DOHH2 (cell line): ENCODE measurements around the gene ORMDL3.

Experiments
- H3F3A ChIP-seq: fragments of 200-600 bp; sonication (generic), shearing (Covaris generic); 2 replicates; pipeline ENCODE4 v1.6.0; 2016; ENCODE audit warnings: antibody characterized with exemption, mild to moderate bottlenecking; ENCODE audit not compliant: control insufficient read depth, insufficient read depth
- H3K27ac ChIP-seq: fragments of 200-600 bp; sonication (generic); 2 replicates; pipeline ENCODE4 v1.5.1; 2014; ENCODE audit warnings: low read depth, mild to moderate bottlenecking, low read length, moderate library complexity
- H3K27me3 ChIP-seq: fragments of 200-600 bp; sonication (generic); 2 replicates; pipeline ENCODE4 v1.6.1; 2014; ENCODE audit warnings: mild to moderate bottlenecking, low read length, mixed read lengths; ENCODE audit not compliant: control insufficient read depth
- H3K36me3 ChIP-seq: fragments of 200-600 bp; sonication (generic); 2 replicates; pipeline ENCODE4 v1.6.1; 2014; ENCODE audit warnings: mild to moderate bottlenecking, low read length, moderate library complexity, mixed read lengths; ENCODE audit not compliant: control insufficient read depth
- H3K4me1 ChIP-seq: fragments of 200-600 bp; sonication (generic); 2 replicates; pipeline ENCODE4 v1.6.1; 2014; ENCODE audit warnings: mild to moderate bottlenecking, low read length, mixed read lengths; ENCODE audit not compliant: control insufficient read depth
- H3K4me2 ChIP-seq: fragments of 200-600 bp; sonication (generic); 2 replicates; pipeline ENCODE4 v1.6.0; 2014; ENCODE audit warnings: mild to moderate bottlenecking, low read length, moderate library complexity
- H3K4me3 ChIP-seq: fragments of 200-600 bp; sonication (generic); 2 replicates; pipeline ENCODE4 v1.5.1; 2014; ENCODE audit warnings: mild to moderate bottlenecking, low read length, mixed read lengths
- H3K79me2 ChIP-seq: fragments of 200-600 bp; sonication (generic); 2 replicates; pipeline ENCODE4 v1.6.1; 2014; ENCODE audit warnings: mild to moderate bottlenecking, low read length, mixed read lengths; ENCODE audit not compliant: control insufficient read depth
- H3K9me2 ChIP-seq: fragments of 200-600 bp; sonication (generic); replicated peaks from 2 replicates; pipeline ENCODE4 v1.6.1; 2014; ENCODE audit warnings: mild to moderate bottlenecking, low read length, mixed read lengths; ENCODE audit not compliant: control insufficient read depth
- H3K9me3 ChIP-seq: fragments of 200-600 bp; sonication (generic); 2 replicates; pipeline ENCODE4 v1.6.1; 2014; ENCODE audit warnings: antibody characterized with exemption, low read length, mixed read lengths; ENCODE audit not compliant: control insufficient read depth, insufficient read depth
- H4K20me1 ChIP-seq: fragments of 200-600 bp; sonication (generic); 2 replicates; pipeline ENCODE4 v1.6.0; 2014; ENCODE audit warnings: low read depth, mild to moderate bottlenecking, antibody characterized with exemption, low read length, moderate library complexity; ENCODE audit not compliant: control insufficient read depth, insufficient read depth
- CTCF ChIP-seq: fragments of 200-600 bp; sonication (generic); IDR thresholded peaks from one replicate; pipeline ENCODE4 v1.5.1; 2014; ENCODE audit warnings: antibody characterized with exemption, mild to moderate bottlenecking, low read depth, low read length; ENCODE audit not compliant: poor library complexity, severe bottlenecking
- EZH2phosphoT487 ChIP-seq: fragments of 200-600 bp; sonication (generic); IDR thresholded peaks from 2 replicates; pipeline ENCODE4 v1.6.1; 2017; ENCODE audit warnings: borderline replicate concordance, mild to moderate bottlenecking, antibody characterized with exemption, low read length, moderate library complexity, mixed read lengths

ORMDL3 gene

GRCh38 chr17:39919087-39919683 is 8.2 kb downstream of the ORMDL3 start:
- H3K9me3 ChIP-seq: no peaks in the 10 kb centered on the region
- no peak overlapping the region for H3K4me3 ChIP-seq
- H3K36me3 ChIP-seq: peaks cover 25% of the 10 kb centered on the region
- no peak overlapping the region for H3K4me2 ChIP-seq
- peaks cover 19% of the 10 kb centered on the region for H3K4me1 ChIP-seq
- H3F3A ChIP-seq: no peaks in the 10 kb centered on the region; the same call in 1 of the 2 replicates
- H4K20me1 ChIP-seq: no peaks in the 10 kb centered on the region
- H3K9me2 ChIP-seq: no peaks in the 10 kb centered on the region
- TF ChIP-seq CTCF (no peak), EZH2phosphoT487 (no peak)
- H3K27me3 ChIP-seq: no peaks in the 10 kb centered on the region
- no peaks in the 10 kb centered on the region for H3K79me2 ChIP-seq
- no peak overlapping the region for H3K27ac ChIP-seq

- peaks cover 12% of the 10 kb centered on the region for H3K36me3 ChIP-seq
- no peaks in the 10 kb centered on the region for H4K20me1 ChIP-seq
- H3K4me1 ChIP-seq: peaks cover 19% of the 10 kb centered on the region
- H3K27me3 ChIP-seq: no peaks in the 10 kb centered on the region
- no peaks in the 10 kb centered on the region for H3K9me2 ChIP-seq
- H3K79me2 ChIP-seq: no peaks in the 10 kb centered on the region
- H3K9me3 ChIP-seq: no peaks in the 10 kb centered on the region
- H3K27ac ChIP-seq: no peak overlapping the region
- TF ChIP-seq CTCF: no peak
- no peak for TF ChIP-seq EZH2phosphoT487
- no peak overlapping the region for H3K4me2 ChIP-seq
- H3F3A ChIP-seq: no peaks in the 10 kb centered on the region; the same call in 1 of the 2 replicates
- no peak overlapping the region for H3K4me3 ChIP-seq
Measured at GRCh38 chr17:39916918-39917317, 10.5 kb downstream of the ORMDL3 start.

GRCh38 chr17:39915559-39915958 is 11.8 kb downstream of the ORMDL3 start:
- no peaks in the 10 kb centered on the region for H3K9me2 ChIP-seq
- peaks cover 11% of the 10 kb centered on the region for H3K4me1 ChIP-seq
- no peak overlapping the region for H3K4me2 ChIP-seq
- H3K9me3 ChIP-seq: no peaks in the 10 kb centered on the region
- H3K4me3 ChIP-seq: no peak overlapping the region
- no peaks in the 10 kb centered on the region for H4K20me1 ChIP-seq
- no peaks in the 10 kb centered on the region for H3K27me3 ChIP-seq
- H3F3A ChIP-seq: no peaks in the 10 kb centered on the region; the same call in 1 of the 2 replicates
- H3K36me3 ChIP-seq: peaks cover 2% of the 10 kb centered on the region; the same call in 1 of the 2 replicates
- H3K79me2 ChIP-seq: no peaks in the 10 kb centered on the region
- H3K27ac ChIP-seq: no peak overlapping the region
- TF ChIP-seq EZH2phosphoT487 (no peak), CTCF (no peak)
